Trophoblast cell (in vitro differentiated cells and primary cell): ENCODE measurements around the gene WT1.

Source experiments
- DNase-seq, 2 donors: peaks; one replicate each; pipeline ENCODE4 v3.0.0-alpha.2; 2016
- H2AFZ ChIP-seq: 2 replicates; pipeline ENCODE4 v1.6.1; 2013; ENCODE audit warnings: low read length, moderate library complexity, mild to moderate bottlenecking; ENCODE audit not compliant: insufficient read depth, poor library complexity
- H2AK5ac ChIP-seq: 2 replicates; pipeline ENCODE4 v1.6.1; 2013; ENCODE audit warnings: mild to moderate bottlenecking, low read length
- H2BK120ac ChIP-seq: 2 replicates; pipeline ENCODE4 v1.6.1; 2013; ENCODE audit warnings: low read length, mild to moderate bottlenecking, moderate library complexity; ENCODE audit not compliant: insufficient read depth, poor library complexity
- H2BK12ac ChIP-seq: 2 replicates; pipeline ENCODE4 v1.6.1; 2013; ENCODE audit warnings: mild to moderate bottlenecking, low read length, moderate library complexity
- H2BK5ac ChIP-seq: 2 replicates; pipeline ENCODE4 v1.6.1; 2013; ENCODE audit warnings: low read length, low read depth, moderate library complexity, mild to moderate bottlenecking; ENCODE audit not compliant: poor library complexity
- H3K14ac ChIP-seq: 2 replicates; pipeline ENCODE4 v1.6.1; 2013; ENCODE audit warnings: mild to moderate bottlenecking, low read length
- H3K18ac ChIP-seq: 2 replicates; pipeline ENCODE4 v1.6.1; 2013; ENCODE audit warnings: mild to moderate bottlenecking, low read length
- H3K23ac ChIP-seq: 2 replicates; pipeline ENCODE4 v1.6.1; 2013; ENCODE audit warnings: low read length
- H3K27ac ChIP-seq: 2 replicates; pipeline ENCODE4 v1.5.1; 2013; ENCODE audit warnings: low read depth, mild to moderate bottlenecking, inconsistent platforms, low read length, moderate library complexity
- H3K27me3 ChIP-seq: 2 replicates; pipeline ENCODE4 v1.6.1; 2013; ENCODE audit warnings: inconsistent platforms, mild to moderate bottlenecking, low read length, moderate library complexity; ENCODE audit not compliant: insufficient read depth
- H3K36me3 ChIP-seq, 2 experiments: 1 replicate in 1 of 2; 2 replicates in 1 of 2; pipeline ENCODE4 v1.6.1; 2013; ENCODE audit warnings: low read length in 2 of 2, mild to moderate bottlenecking in 2 of 2, moderate library complexity in 1 of 2; ENCODE audit not compliant: insufficient read depth in 2 of 2, control insufficient read depth in 1 of 2
- H3K4ac ChIP-seq: 2 replicates; pipeline ENCODE4 v1.6.1; 2013; ENCODE audit warnings: low read depth, mild to moderate bottlenecking, low read length, moderate library complexity
- H3K4me1 ChIP-seq, 2 experiments: 1 replicate in 1 of 2; 2 replicates in 1 of 2; pipeline ENCODE4 v1.6.1; 2013; ENCODE audit warnings: low read length in 2 of 2, mild to moderate bottlenecking in 2 of 2, moderate library complexity in 1 of 2; ENCODE audit not compliant: insufficient read depth in 2 of 2, control insufficient read depth in 1 of 2
- H3K4me2 ChIP-seq: 2 replicates; pipeline ENCODE4 v1.6.1; 2013; ENCODE audit warnings: inconsistent platforms, mild to moderate bottlenecking, low read length, moderate library complexity
- H3K4me3 ChIP-seq: 2 replicates; pipeline ENCODE4 v1.5.1; 2013; ENCODE audit warnings: mild to moderate bottlenecking, low read depth, low read length, inconsistent platforms
- H3K79me1 ChIP-seq: one replicate; pipeline ENCODE4 v1.6.1; 2013; ENCODE audit warnings: low read length
- H3K79me2 ChIP-seq: 2 replicates; pipeline ENCODE4 v1.6.1; 2013; ENCODE audit warnings: low read length, mild to moderate bottlenecking; ENCODE audit not compliant: control insufficient read depth, insufficient read depth, poor library complexity
- H3K9ac ChIP-seq: 2 replicates; pipeline ENCODE4 v1.6.1; 2013; ENCODE audit warnings: mild to moderate bottlenecking, low read length
- H3K9me3 ChIP-seq: 2 replicates; pipeline ENCODE4 v1.6.1; 2013; ENCODE audit warnings: low read depth, mild to moderate bottlenecking, control low read depth, inconsistent platforms, low read length; ENCODE audit not compliant: insufficient read depth
- H4K12ac ChIP-seq: 2 replicates; pipeline ENCODE4 v1.6.1; 2013; ENCODE audit warnings: low read depth, mild to moderate bottlenecking, low read length, moderate library complexity
- H4K8ac ChIP-seq: 2 replicates; pipeline ENCODE4 v1.6.1; 2013; ENCODE audit warnings: low read depth, mild to moderate bottlenecking, low read length, moderate library complexity
- H4K91ac ChIP-seq: one replicate; pipeline ENCODE4 v1.6.1; 2013; ENCODE audit warnings: low read depth, mild to moderate bottlenecking, low read length, moderate library complexity
- WGBS: extraction: QIAGEN DNeasy Blood & Tissue Kit; methylation state at CpG from one replicate; pipeline ENCODE4 v1.1.7; 2013; ENCODE audit warnings: missing lambda C conversion rate; ENCODE audit not compliant: insufficient read length, insufficient coverage; ENCODE audit errors: extremely low coverage; 5-methylcytosine and 5-hydroxymethylcytosine counted together

The WT1 gene

DNA sequence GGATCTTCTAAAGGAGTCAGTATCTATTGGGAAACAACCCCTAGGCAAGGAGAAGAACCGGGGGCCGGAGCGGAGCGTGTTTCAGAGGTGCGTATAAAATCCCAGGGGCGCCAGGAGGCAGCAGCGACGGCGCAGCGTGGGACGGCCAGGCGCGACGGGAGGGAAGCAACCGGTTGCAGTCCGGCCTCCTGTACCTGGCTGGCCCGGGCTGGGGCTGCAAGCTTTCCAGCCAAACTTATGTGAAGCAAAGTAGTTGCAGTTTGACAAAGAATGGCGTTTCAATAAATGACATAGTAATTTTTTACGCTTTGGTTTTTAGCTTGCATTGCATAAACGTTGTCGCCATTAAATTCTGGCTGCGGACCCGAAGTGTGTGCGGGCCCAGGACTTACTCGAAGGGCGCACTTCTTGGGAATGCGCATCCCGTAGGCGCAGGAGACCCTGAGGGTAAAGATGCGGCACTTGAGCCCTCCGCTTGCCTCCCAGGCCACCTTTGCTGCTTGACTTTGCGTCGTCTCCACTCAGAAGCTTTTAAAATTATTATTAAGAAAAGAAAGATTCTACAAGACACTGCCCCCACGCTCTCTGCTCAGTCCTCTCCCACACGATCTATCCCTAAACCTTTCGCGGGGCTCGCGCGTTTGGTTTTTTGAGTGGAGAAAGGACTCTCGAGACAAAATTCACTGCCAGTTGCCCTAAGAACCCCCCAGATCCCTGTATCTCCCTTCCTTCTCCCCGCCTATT is 1.6 kb upstream of the WT1 start:
- no peak overlapping the region for H3K4ac ChIP-seq
- H2BK12ac ChIP-seq = no peak overlapping the region
- WGBS = no CpG with 5 or more reads among the region's 42 CpGs
- H2BK120ac ChIP-seq = no peak overlapping the region
- no peak overlapping the region for H4K91ac ChIP-seq
- peaks cover 9% of the 10 kb centered on the region for H3K9me3 ChIP-seq
- H2AFZ ChIP-seq = peak overlapping the region; percentile 19
- peaks cover 3% of the 10 kb centered on the region for H3K79me1 ChIP-seq
- no peak overlapping the region for H3K27ac ChIP-seq
- peaks cover 76% of the 10 kb centered on the region for H3K27me3 ChIP-seq
- H3K4me2 ChIP-seq = peak overlapping the region; percentile 27
- H3K23ac ChIP-seq = no peak overlapping the region
- H3K14ac ChIP-seq = no peak overlapping the region
- H3K4me1 ChIP-seq = peaks cover 21 to 24% of the 10 kb centered on the region in 2 experiments
- H2AK5ac ChIP-seq = no peak overlapping the region
- DNase-seq = no peak
- no peaks in the 10 kb centered on the region for H3K36me3 ChIP-seq
- H3K18ac ChIP-seq = no peak overlapping the region
- H3K9ac ChIP-seq = no peak overlapping the region
- no peak overlapping the region for H4K8ac ChIP-seq
- H3K79me2 ChIP-seq = no peaks in the 10 kb centered on the region
- no peak overlapping the region for H4K12ac ChIP-seq
- no peak overlapping the region for H3K4me3 ChIP-seq
- no peak overlapping the region for H2BK5ac ChIP-seq

DNA sequence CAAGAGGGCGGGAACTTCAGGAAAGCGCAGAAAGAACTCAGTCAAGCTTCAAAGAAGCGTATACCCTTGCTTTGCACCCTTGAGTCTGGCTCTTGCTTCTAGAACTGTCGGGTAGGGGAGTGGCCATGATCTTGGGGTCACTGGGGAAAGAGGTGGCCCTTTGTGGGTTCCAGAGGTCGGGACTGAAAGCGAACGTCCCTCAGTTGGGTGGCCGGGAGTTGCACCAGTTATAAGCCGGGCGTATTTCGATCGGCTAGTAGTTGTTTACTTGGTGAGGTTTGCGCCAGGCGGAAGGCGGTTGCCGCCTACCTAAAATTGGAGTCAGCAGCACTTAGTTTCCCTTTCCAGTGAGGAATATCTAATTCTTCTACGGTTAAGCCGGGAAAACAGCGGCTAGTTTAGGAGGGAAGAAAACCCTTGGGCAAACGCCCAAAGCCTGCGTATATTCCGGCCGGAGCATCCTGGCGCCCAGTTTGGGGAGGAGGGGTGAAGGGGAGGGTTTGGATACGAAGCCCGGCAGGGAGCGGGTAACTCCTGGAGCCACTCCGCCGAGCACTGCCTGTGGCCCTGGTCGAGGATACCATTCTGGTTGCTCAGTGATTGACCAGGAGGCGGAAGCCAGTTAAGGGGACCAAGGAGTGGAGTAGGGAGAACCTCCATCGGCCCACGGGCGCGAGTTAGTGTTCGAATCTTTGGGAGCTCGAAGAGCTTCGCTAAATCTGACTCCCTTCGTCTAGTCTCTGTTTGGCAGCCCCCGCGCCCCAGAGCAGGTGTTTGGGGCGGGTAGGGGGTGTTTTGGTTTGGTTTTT is 807 bp upstream of the WT1 start:
- Histone ChIP-seq H4K12ac (no peak overlapping the region), H3K4me3 (no peak overlapping the region), H3K79me2 (no peaks in the 10 kb centered on the region), H2BK12ac (no peak overlapping the region), H2BK120ac (no peak overlapping the region), H3K14ac (no peak overlapping the region), H4K8ac (no peak overlapping the region), H2BK5ac (no peak overlapping the region), H3K27me3 (peaks cover 78% of the 10 kb centered on the region), H2AFZ (peak overlapping the region; percentile 19), H3K23ac (no peak overlapping the region), H3K9ac (no peak overlapping the region), H3K79me1 (peaks cover 3% of the 10 kb centered on the region), H3K4me2 (peak overlapping the region; percentile 51), H3K4ac (no peak overlapping the region), H3K18ac (no peak overlapping the region), H3K36me3 (no peaks in the 10 kb centered on the region), H3K27ac (no peak overlapping the region), H3K9me3 (peaks cover 9% of the 10 kb centered on the region), H4K91ac (no peak overlapping the region), H3K4me1 (peaks cover 22 to 25% of the 10 kb centered on the region in 2 experiments), H2AK5ac (no peak overlapping the region)
- no CpG with 5 or more reads among the region's 42 CpGs for WGBS
- DNase-seq = no peak

DNA sequence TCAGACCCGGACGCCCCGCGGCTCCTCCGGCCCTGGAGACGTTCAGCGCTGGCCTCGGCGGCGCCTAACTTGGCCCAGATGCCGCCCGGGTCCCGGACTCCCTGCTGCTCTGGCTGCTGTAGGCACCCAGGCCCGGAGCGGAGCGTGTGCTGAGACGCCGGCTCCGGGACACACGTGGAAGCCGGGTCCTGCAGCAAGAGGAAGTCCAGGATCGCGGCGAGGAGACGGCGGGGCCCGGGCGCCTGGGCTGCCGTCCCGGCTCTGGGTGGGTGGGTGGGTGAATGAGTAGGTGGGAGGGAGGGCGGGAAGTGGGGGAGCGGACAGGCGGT is 223 bp downstream of the WT1 start:
- H4K12ac ChIP-seq = no peak overlapping the region
- H3K79me1 ChIP-seq = peaks cover 3% of the 10 kb centered on the region

DNA sequence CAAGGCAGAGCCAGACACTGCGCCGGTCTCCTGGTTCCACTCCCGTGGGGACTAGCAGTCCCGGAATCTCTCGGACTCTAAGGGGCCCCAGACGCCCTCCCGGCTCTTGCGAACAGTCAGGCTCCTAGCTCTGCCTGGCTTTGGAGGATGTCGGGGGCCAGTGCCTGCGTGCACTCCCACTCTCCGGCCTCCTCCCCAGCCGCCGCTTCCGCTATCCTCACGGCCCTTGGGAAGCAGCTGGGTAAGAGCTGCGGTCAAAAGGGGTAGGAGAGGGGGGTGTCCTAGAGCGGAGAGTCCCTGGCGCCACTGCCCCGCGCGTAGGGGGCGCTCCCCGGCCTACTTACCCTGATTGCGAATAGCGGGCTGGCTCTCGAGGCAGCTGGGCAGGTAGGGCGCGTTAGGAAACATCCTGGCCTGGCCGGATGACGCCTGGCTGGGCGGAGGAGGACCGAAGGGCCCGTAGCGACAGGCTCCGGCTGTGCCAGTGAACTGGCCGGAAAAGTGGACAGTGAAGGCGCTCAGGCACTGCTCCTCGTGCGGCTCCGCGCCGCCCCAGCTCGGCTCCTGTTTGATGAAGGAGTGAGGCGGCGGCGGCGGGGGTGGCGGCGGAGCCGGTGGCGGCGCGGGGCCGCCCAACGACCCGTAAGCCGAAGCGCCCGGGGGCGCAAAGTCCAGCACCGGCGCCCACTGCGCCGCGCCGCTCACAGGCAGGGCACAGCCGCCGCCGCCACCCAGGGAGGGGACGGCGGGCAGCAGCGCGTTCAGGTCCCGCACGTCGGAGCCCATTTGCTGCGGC is 785 bp downstream of the WT1 start:
- Histone ChIP-seq H2BK12ac (no peak overlapping the region), H2AK5ac (no peak overlapping the region), H3K27ac (no peak overlapping the region), H2BK120ac (no peak overlapping the region), H4K91ac (peak overlapping the region; percentile 3), H3K14ac (no peak overlapping the region), H3K18ac (peak overlapping the region; percentile 50), H3K9me3 (peaks cover 9% of the 10 kb centered on the region), H3K79me1 (peaks cover 3% of the 10 kb centered on the region), H3K4me1 (peaks cover 30 to 33% of the 10 kb centered on the region in 2 experiments), H3K4me2 (peak overlapping the region; percentile 83), H3K79me2 (peaks cover 2% of the 10 kb centered on the region), H3K4me3 (peak overlapping the region; percentile 65), H2BK5ac (no peak overlapping the region), H3K27me3 (peaks cover 82% of the 10 kb centered on the region), H4K12ac (no peak overlapping the region), H3K36me3 (no peaks in the 10 kb centered on the region), H3K23ac (no peak overlapping the region), H3K9ac (no peak overlapping the region), H3K4ac (no peak overlapping the region), H4K8ac (peak overlapping the region; percentile 70), H2AFZ (peak overlapping the region; percentile 84)
- WGBS = no CpG with 5 or more reads among the region's 77 CpGs
- DNase-seq = peak in 1 of 2 donors; percentile 52

More for the DNA sequence above, 223 bp downstream of the WT1 start:
- peaks cover 9% of the 10 kb centered on the region for H3K9me3 ChIP-seq
- H3K9ac ChIP-seq = no peak overlapping the region
- H3K36me3 ChIP-seq = no peaks in the 10 kb centered on the region
- H3K27me3 ChIP-seq = peaks cover 83% of the 10 kb centered on the region
- H3K4me2 ChIP-seq = peak overlapping the region; percentile 83
- no peak overlapping the region for H2BK5ac ChIP-seq
- no peak overlapping the region for H3K23ac ChIP-seq
- H3K4me1 ChIP-seq = peaks cover 30 to 33% of the 10 kb centered on the region in 2 experiments
- H4K8ac ChIP-seq = peak overlapping the region; percentile 70
- H3K79me2 ChIP-seq = peaks cover 2% of the 10 kb centered on the region
- H3K18ac ChIP-seq = peak overlapping the region; percentile 50
- no peak overlapping the region for H3K4ac ChIP-seq
- no peak overlapping the region for H2BK12ac ChIP-seq
- H3K27ac ChIP-seq = no peak overlapping the region
- WGBS = no CpG with 5 or more reads among the region's 33 CpGs
- no peak overlapping the region for H2BK120ac ChIP-seq
- H3K14ac ChIP-seq = no peak overlapping the region
- H2AK5ac ChIP-seq = no peak overlapping the region
- peak in 1 of 2 donors; percentile 14 for DNase-seq
- H3K4me3 ChIP-seq = peak overlapping the region; percentile 65
- peak overlapping the region; percentile 3 for H4K91ac ChIP-seq
- peak overlapping the region; percentile 84 for H2AFZ ChIP-seq
